Measurements from ENCODE around the gene RASAL3. TPM values are rescaled to one million over a fixed set of nuclear protein-coding genes. Genes with fewer than 3 reads are reported as not detected.

Gene RASAL3
- total RNA-seq, 1 experiment from 2014 or later = 1.9 TPM

DNA sequence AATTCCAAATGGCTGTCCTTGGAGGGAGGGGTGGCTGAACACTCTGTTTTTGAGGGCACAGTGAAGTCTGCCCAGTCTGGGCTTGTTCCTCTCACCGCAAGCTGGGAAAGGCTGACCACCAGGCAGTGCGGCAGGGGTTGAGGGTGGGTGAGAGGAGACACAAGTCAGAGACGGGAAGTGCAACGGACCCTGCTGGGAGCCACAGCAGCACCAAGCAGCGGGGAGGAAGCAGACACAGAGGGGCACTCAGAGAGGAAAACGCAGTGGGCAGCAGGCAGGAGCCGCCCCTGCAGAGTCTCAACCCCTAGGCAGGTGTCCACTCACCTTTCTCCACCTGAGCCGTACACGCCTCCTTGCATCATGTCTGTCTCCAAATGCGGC lies 61.2 kb downstream of the RASAL3 start:
- H3K23ac ChIP-seq (ENCODE audit: insufficient read length, low read depth, low read length) = no peak overlapping the region
- Mint-ChIP-seq H3K36me3 (ENCODE audit: insufficient read depth in 1 of 3, low read depth in 3 of 3) (peaks cover 21 to 62% (median 45%) of the 10 kb centered on the region in 3 experiments; a peak in 6 of 7 replicates), H3K27ac (peak overlapping the region; percentile 71 to 76 (median 75); a peak in 5 of 7 replicates), H3K4me1 (peaks cover 0 to 3% of the 10 kb centered on the region in 2 experiments; a peak in 2 of 4 replicates), H3K4me3 (no peak overlapping the region), H3K27me3 (ENCODE audit: low read depth) (no peaks in the 10 kb centered on the region), H3K9me3 (no peaks in the 10 kb centered on the region; a peak in 1 of 5 replicates)
- H2BK5ac ChIP-seq (ENCODE audit: insufficient read length, low read length) = no peak overlapping the region
- no peaks in the 10 kb centered on the region for H3K4me1 ChIP-seq (ENCODE audit: insufficient read depth, low read length)
- H2AK5ac ChIP-seq (ENCODE audit: insufficient read length, low read length) = no peak overlapping the region
- H3K4me2 ChIP-seq (ENCODE audit: insufficient read depth, insufficient read length, low read length) = no peak overlapping the region
- H4K91ac ChIP-seq (ENCODE audit: insufficient read length, low read depth, low read length) = no peak overlapping the region
- no peak overlapping the region for H2BK120ac ChIP-seq (ENCODE audit: low read depth, low read length, poor library complexity, severe bottlenecking)
- H4K8ac ChIP-seq (replicated peaks; ENCODE audit: insufficient read length, low read depth, low read length) = no peak overlapping the region
- no peaks in the 10 kb centered on the region for H3K27me3 ChIP-seq (ENCODE audit: insufficient read depth, low read length)
- no peak overlapping the region for H4K5ac ChIP-seq (ENCODE audit: insufficient read length, low read depth, low read length)
- no peak overlapping the region; the same call in 1 of the 2 replicates for H3K14ac ChIP-seq (ENCODE audit: insufficient read depth, low read length)
- no peak overlapping the region for H3K9ac ChIP-seq (ENCODE audit: extremely low read depth, insufficient read length, low read length)
- H3K56ac ChIP-seq (ENCODE audit: insufficient read length, low read depth, low read length) = no peak overlapping the region
- H3K27ac ChIP-seq (ENCODE audit: insufficient read length, low read depth, low read length) = no peak overlapping the region
- no peaks in the 10 kb centered on the region for H3K23me2 ChIP-seq (ENCODE audit: insufficient read length, low read depth, low read length, poor library complexity, severe bottlenecking)
- no peak overlapping the region for H2AFZ ChIP-seq (ENCODE audit: low read length)
- no CpG with 5 or more reads among the region's 10 CpGs for WGBS (ENCODE audit: extremely low coverage, insufficient read length, low lambda C conversion rate)
- peaks cover 2% of the 10 kb centered on the region for H4K20me1 ChIP-seq (ENCODE audit: control insufficient read depth, insufficient read depth, insufficient read length)
- no peak overlapping the region for H3K18ac ChIP-seq (ENCODE audit: insufficient read length, low read depth, low read length)
- peaks cover 38% of the 10 kb centered on the region for H3K79me2 ChIP-seq (ENCODE audit: insufficient read depth, low read length)
- DNase-seq = no peak
- no peak overlapping the region for H2BK15ac ChIP-seq (ENCODE audit: low read depth, low read length)
- TF ChIP-seq, protein P1, sequence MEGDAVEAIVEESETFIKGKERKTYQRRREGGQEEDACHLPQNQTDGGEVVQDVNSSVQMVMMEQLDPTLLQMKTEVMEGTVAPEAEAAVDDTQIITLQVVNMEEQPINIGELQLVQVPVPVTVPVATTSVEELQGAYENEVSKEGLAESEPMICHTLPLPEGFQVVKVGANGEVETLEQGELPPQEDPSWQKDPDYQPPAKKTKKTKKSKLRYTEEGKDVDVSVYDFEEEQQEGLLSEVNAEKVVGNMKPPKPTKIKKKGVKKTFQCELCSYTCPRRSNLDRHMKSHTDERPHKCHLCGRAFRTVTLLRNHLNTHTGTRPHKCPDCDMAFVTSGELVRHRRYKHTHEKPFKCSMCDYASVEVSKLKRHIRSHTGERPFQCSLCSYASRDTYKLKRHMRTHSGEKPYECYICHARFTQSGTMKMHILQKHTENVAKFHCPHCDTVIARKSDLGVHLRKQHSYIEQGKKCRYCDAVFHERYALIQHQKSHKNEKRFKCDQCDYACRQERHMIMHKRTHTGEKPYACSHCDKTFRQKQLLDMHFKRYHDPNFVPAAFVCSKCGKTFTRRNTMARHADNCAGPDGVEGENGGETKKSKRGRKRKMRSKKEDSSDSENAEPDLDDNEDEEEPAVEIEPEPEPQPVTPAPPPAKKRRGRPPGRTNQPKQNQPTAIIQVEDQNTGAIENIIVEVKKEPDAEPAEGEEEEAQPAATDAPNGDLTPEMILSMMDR (conservative IDR thresholded peaks at IDR 0.05) = no peak
- H2BK12ac ChIP-seq (ENCODE audit: insufficient read length, low read depth, low read length) = no peak overlapping the region
- no peak overlapping the region for H3K4ac ChIP-seq (ENCODE audit: low read depth, low read length)
- H3T11ph ChIP-seq (ENCODE audit: low read length) = no peak overlapping the region
- H3K79me1 ChIP-seq (ENCODE audit: insufficient read depth, low read depth, low read length, poor library complexity, severe bottlenecking) = peaks cover 7% of the 10 kb centered on the region
- no peak overlapping the region for H2BK20ac ChIP-seq (ENCODE audit: low read depth, low read length, poor library complexity, severe bottlenecking)
- H3K9me3 ChIP-seq (ENCODE audit: control insufficient read depth, low read depth, low read length) = no peaks in the 10 kb centered on the region
